Spleen (tissue), 7 donors: ENCODE data around the gene STX4.

ENCODE experiments used
- CTCF ChIP-seq, 11 experiments: fragments of 200-600 bp in 7 of 11; fragments of 450-650 bp in 4 of 11; sonication (generic) in 4 of 11; IDR thresholded peaks in 8 of 11; conservative IDR thresholded peaks in 3 of 11; 1 replicate in 7 of 11; 2 replicates in 4 of 11; pipeline versions ENCODE4 v1.4.0 to v1.8.0; 2016 to 2021; ENCODE audit warnings: antibody characterized with exemption in 11 of 11, inconsistent platforms in 4 of 11, mild to moderate bottlenecking in 1 of 11
- POLR2AphosphoS5 ChIP-seq, 3 donors: sonication (generic); formaldehyde crosslinking; IDR thresholded peaks; one replicate each; pipeline ENCODE4 v1.5.1; 2017; ENCODE audit warnings: antibody characterized with exemption in 3 of 3
- donor health status: DM: no; HTN: no; CAD: no; lungs with moderate emphysema.
- donor health status: DM: no; HTN: no; CAD: no.
- donor health status: DM: no; HTN: no; CAD: no.

GRCh38 chr16:30984669-30985400 lies 48.5 kb upstream of the STX4 start, which contains the start of gene HSD3B7:
- TF ChIP-seq CTCF (IDR thresholded peaks at IDR 0.05 in 8 of 11, conservative IDR thresholded peaks at IDR 0.05 in 3 of 11): peak; percentile 93 to 98 (median 95)
- peak; percentile 67 to 86 (median 78) for TF ChIP-seq POLR2AphosphoS5 (IDR thresholded peaks at IDR 0.05)
